ENCODE results near the gene MSRB3. TPM values are rescaled to one million over a fixed set of nuclear protein-coding genes. Genes with fewer than 3 reads are reported as not detected.

MSRB3 gene
- total and polyA plus RNA-seq, 2 donors (not counting 3 experiments of a cell fraction or from before 2014, with no cell fraction given) = 20.0 to 59.3 TPM

DNA sequence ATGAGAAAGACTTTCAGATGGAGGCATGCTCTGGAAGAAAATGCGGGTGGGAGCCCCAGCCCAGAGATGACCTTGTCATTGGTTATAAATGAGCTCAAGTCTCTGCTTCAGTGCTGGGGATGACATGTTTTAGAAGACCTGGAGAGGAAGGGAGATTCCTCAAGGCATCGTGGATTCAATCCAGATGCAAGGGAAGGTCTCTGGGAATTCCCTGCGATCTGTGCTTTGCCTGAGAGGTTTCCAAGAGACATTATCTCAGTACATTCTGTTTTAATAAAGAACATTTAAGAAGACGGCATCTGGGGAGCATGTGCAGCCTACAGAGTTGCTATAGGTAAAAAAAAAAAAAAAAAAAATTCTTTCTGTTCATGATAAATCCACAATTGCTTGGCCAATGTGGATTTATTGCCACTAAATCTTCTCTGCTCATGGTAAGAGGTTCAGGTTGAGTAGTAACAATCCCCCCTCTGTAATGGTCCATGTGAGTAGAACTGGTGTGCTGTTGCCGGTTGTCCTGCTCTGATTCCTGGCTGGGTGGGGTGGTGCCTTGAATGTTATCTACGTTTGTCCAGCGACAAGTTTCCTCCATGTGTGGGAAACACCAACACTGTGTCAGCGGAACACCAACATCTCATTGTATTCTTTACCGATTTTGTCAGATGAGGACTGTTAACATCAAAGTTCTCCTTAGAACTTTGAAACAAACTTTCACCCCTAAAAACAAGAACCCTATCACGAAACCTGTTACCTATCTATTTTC is 230.0 kb downstream of the MSRB3 start:
- H3K79me2 ChIP-seq (ENCODE audit: control insufficient read depth, insufficient read depth, low read length) = no peaks in the 10 kb centered on the region
- no peak overlapping the region for H3K9ac ChIP-seq (replicated peaks; ENCODE audit: extremely low read depth, insufficient read depth, low read length)
- H3K27me3 ChIP-seq (ENCODE audit: control insufficient read depth in 2 of 2, insufficient read depth in 2 of 2, low read length in 2 of 2) = no peaks in the 10 kb centered on the region
- ChIA-PET POLR2A (no interaction called here), CTCF (interaction anchor here (1.0 kb wide), 1 partner anchor 9 kb away, joined by 3 read pairs; no protein-coding TSS in a partner anchor)
- dilution Hi-C loops (cut with MboI; ENCODE audit: extremely low pct_ligation_motif_present, low sequenced_read_pairs) (no loop called here), intact Hi-C loops (cut with micrococcal nuclease) (no loop called here)
- DNase-seq (ENCODE audit: low read depth, low spot score) (no peak), FAIRE-seq (no peak)
- TF ChIP-seq POLR2A (IDR thresholded peaks at IDR 0.05; ENCODE audit: low read depth, low read length) = no peak
- no peak for TF ChIP-seq FOS (IDR thresholded peaks at IDR 0.05; ENCODE audit: borderline replicate concordance, insufficient read depth, low read length)
- no peak for TF ChIP-seq GATA2 (IDR thresholded peaks at IDR 0.05; ENCODE audit: insufficient read depth, insufficient read length, low read depth, low read length)
- TF ChIP-seq, protein P1, sequence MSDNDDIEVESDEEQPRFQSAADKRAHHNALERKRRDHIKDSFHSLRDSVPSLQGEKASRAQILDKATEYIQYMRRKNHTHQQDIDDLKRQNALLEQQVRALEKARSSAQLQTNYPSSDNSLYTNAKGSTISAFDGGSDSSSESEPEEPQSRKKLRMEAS (IDR thresholded peaks at IDR 0.05; ENCODE audit: insufficient read depth, insufficient read length) = no peak
- TF ChIP-seq MYC (IDR thresholded peaks at IDR 0.05; ENCODE audit: low read depth, low read length) = no peak
- no peak for TF ChIP-seq POLR2AphosphoS5 (IDR thresholded peaks at IDR 0.05; ENCODE audit: insufficient read depth, low read depth, low read length)
- TF ChIP-seq, protein P2, sequence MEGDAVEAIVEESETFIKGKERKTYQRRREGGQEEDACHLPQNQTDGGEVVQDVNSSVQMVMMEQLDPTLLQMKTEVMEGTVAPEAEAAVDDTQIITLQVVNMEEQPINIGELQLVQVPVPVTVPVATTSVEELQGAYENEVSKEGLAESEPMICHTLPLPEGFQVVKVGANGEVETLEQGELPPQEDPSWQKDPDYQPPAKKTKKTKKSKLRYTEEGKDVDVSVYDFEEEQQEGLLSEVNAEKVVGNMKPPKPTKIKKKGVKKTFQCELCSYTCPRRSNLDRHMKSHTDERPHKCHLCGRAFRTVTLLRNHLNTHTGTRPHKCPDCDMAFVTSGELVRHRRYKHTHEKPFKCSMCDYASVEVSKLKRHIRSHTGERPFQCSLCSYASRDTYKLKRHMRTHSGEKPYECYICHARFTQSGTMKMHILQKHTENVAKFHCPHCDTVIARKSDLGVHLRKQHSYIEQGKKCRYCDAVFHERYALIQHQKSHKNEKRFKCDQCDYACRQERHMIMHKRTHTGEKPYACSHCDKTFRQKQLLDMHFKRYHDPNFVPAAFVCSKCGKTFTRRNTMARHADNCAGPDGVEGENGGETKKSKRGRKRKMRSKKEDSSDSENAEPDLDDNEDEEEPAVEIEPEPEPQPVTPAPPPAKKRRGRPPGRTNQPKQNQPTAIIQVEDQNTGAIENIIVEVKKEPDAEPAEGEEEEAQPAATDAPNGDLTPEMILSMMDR (IDR thresholded peaks at IDR 0.05; ENCODE audit: extremely low read depth in 1 of 2, insufficient read depth in 1 of 2, low read depth in 1 of 2, low read length in 2 of 2) = no peak
- no peak for TF ChIP-seq JUN (IDR thresholded peaks at IDR 0.05; ENCODE audit: borderline replicate concordance, insufficient read depth, insufficient read length, low read depth)
- TF ChIP-seq EZH2 (IDR thresholded peaks at IDR 0.05; ENCODE audit: borderline replicate concordance, low read depth, low read length, severe bottlenecking) = no peak
- H3K9me3 ChIP-seq (replicated peaks; ENCODE audit: control insufficient read depth, insufficient read depth, low read length) = no peaks in the 10 kb centered on the region
- H4K20me1 ChIP-seq (replicated peaks; ENCODE audit: control insufficient read depth, extremely low read depth, insufficient read depth, low read length) = no peaks in the 10 kb centered on the region
- BruUV-seq (replicated peaks) = no TSS peak
- H3K4me3 ChIP-seq (replicated peaks in 1 of 3; ENCODE audit: insufficient read depth in 1 of 3, low read depth in 1 of 3, low read length in 3 of 3) = no peak overlapping the region
- no peaks in the 10 kb centered on the region for H3K9me1 ChIP-seq (replicated peaks; ENCODE audit: control insufficient read depth, extremely low read depth, insufficient read depth, low read length)
- H3K36me3 ChIP-seq (ENCODE audit: control insufficient read depth in 2 of 2, extremely low read depth in 1 of 2, insufficient read depth in 2 of 2, low read length in 2 of 2) = no peaks in the 10 kb centered on the region
- H3K4me2 ChIP-seq (ENCODE audit: insufficient read depth, low read length) = no peak overlapping the region
- no peaks in the 10 kb centered on the region for H3K4me1 ChIP-seq (ENCODE audit: control insufficient read depth, extremely low read depth, insufficient read depth, low read length)
- H2AFZ ChIP-seq (ENCODE audit: low read depth, low read length) = no peak overlapping the region
- no peak overlapping the region for H3K27ac ChIP-seq (ENCODE audit: insufficient read depth, low read depth, low read length)
